GM19463 (cell line): ENCODE results near the gene CMTM1.
A peak's percentile ranks its signal among the peaks of the same experiment; 100 is the strongest.

Source experiments
- ATAC-seq: cut with Tn5 transposase; IDR thresholded peaks from one replicate; pipeline ENCODE4 v1.9.1; 2021; ENCODE audit warnings: mild to moderate bottlenecking, moderate library complexity; ENCODE audit not compliant: unreplicated experiment

CMTM1 gene

GRCh38 chr16:66538910-66539309, 27.3 kb upstream of the CMTM1 start:
- no peak for ATAC-seq

- peak; percentile 88 for ATAC-seq
These were observed 26.4 kb upstream of the CMTM1 start for GRCh38 chr16:66539623-66540469.

- no peak for ATAC-seq
These were observed 24.6 kb upstream of the CMTM1 start for GRCh38 chr16:66541388-66542355.

GRCh38 chr16:66542396-66542795, 23.8 kb upstream of the CMTM1 start:
- no peak for ATAC-seq

GRCh38 chr16:66543541-66543940, 22.7 kb upstream of the CMTM1 start:
- ATAC-seq: no peak

GRCh38 chr16:66544016-66544757, 22.1 kb upstream of the CMTM1 start:
- ATAC-seq: no peak

GRCh38 chr16:66547101-66547989, 18.9 kb upstream of the CMTM1 start:
- ATAC-seq: no peak

GRCh38 chr16:66548068-66548467, 18.2 kb upstream of the CMTM1 start:
- no peak for ATAC-seq

- ATAC-seq: no peak
These were observed 17.4 kb upstream of the CMTM1 start for GRCh38 chr16:66548868-66549267.

GRCh38 chr16:66549284-66550131, 16.7 kb upstream of the CMTM1 start, which contains the start of gene TK2:
Gene TK2 (minus strand): TSS chr16:66550122. CDS start chr16:66550061, 61 bp downstream.
- peak; percentile 36 for ATAC-seq

- ATAC-seq: no peak
These were observed 14.9 kb upstream of the CMTM1 start for GRCh38 chr16:66551348-66551759.

GRCh38 chr16:66551788-66552285, 14.4 kb upstream of the CMTM1 start:
- no peak for ATAC-seq

GRCh38 chr16:66552286-66553177, 13.7 kb upstream of the CMTM1 start, which contains the start of gene CKLF:
Gene CKLF (plus strand): TSS chr16:66552576. CDS start chr16:66552716, 140 bp downstream.
- ATAC-seq: peak; percentile 61

- ATAC-seq: no peak
These were observed 13.0 kb upstream of the CMTM1 start for GRCh38 chr16:66553223-66553622.

- ATAC-seq: no peak
These were observed 12.2 kb upstream of the CMTM1 start for GRCh38 chr16:66554021-66554420.

GRCh38 chr16:66554495-66554894, 11.7 kb upstream of the CMTM1 start:
- ATAC-seq: no peak

- ATAC-seq: no peak
These were observed 6.1 kb upstream of the CMTM1 start for GRCh38 chr16:66560107-66560506.
